HFFc6 (cell line): ENCODE results near the gene CEACAM16. TPM values are rescaled to one million over a fixed set of nuclear protein-coding genes. Genes with fewer than 3 reads are reported as not detected.

Source experiments
- DNase-seq: peaks from one replicate; pipeline ENCODE4 v3.0.0-alpha.2; 2018
- H3K27ac Mint-ChIP-seq: 2 replicates; pipeline ENCODE4 v1.8.0; 2020; ENCODE audit warnings: mild to moderate bottlenecking, mixed read lengths
- H3K27me3 Mint-ChIP-seq: 2 replicates; pipeline ENCODE4 v1.8.0; 2021; ENCODE audit warnings: mild to moderate bottlenecking, moderate library complexity, mixed read lengths; ENCODE audit not compliant: insufficient read depth
- H3K36me3 Mint-ChIP-seq: 2 replicates; pipeline ENCODE4 v1.8.0; 2021; ENCODE audit warnings: low read depth, mixed read lengths
- H3K4me1 Mint-ChIP-seq: 2 replicates; pipeline ENCODE4 v1.8.0; 2020; ENCODE audit warnings: low read depth, mixed read lengths
- H3K4me3 Mint-ChIP-seq: 2 replicates; pipeline ENCODE4 v1.8.0; 2020; ENCODE audit warnings: mild to moderate bottlenecking, moderate library complexity, mixed read lengths
- H3K9me3 Mint-ChIP-seq: 2 replicates; pipeline ENCODE4 v1.8.0; 2020; ENCODE audit warnings: mild to moderate bottlenecking, mixed read lengths
- total RNA-seq, 6 experiments: library from RNA; stranded (reverse); fragmentation: NEBNext Ultra II Directional; extraction: Animal tissue kit (Norgen Biotek cat#: 25700); gene quantifications; 2 replicates in 1 of 6; 3 replicates in 5 of 6; pipeline ENCODE4 v1.2.3, GENCODE V29; 2021
- TF ChIP-seq, protein P1 (sequence below): fragments of 200-600 bp; sonication (generic); IDR thresholded peaks from 2 replicates; pipeline ENCODE4 v1.5.0; 2021; ENCODE audit warnings: antibody characterized with exemption, mild to moderate bottlenecking

CEACAM16 gene
- total RNA-seq, 6 experiments from 2014 or later: not detected

DNA sequence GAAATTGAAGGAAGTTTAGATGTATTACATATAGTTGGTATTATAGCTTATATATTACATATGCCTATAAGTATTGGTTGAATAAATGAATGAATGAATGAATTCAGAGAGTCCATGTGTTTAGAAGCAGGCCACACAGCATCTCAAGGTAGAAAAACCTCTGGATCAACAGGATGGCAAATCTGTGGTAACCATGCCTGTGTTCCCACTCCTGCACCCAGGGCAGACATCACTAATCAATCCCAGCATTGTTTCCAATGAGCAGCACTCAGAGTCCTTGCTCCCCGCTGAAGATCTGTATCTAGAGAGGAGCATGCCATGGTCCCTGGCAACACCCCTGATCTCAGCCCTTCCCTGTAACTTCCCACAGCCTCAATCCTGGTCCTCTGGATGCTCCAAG, 26.7 kb upstream of the CEACAM16 start:
- TF ChIP-seq, protein P1, sequence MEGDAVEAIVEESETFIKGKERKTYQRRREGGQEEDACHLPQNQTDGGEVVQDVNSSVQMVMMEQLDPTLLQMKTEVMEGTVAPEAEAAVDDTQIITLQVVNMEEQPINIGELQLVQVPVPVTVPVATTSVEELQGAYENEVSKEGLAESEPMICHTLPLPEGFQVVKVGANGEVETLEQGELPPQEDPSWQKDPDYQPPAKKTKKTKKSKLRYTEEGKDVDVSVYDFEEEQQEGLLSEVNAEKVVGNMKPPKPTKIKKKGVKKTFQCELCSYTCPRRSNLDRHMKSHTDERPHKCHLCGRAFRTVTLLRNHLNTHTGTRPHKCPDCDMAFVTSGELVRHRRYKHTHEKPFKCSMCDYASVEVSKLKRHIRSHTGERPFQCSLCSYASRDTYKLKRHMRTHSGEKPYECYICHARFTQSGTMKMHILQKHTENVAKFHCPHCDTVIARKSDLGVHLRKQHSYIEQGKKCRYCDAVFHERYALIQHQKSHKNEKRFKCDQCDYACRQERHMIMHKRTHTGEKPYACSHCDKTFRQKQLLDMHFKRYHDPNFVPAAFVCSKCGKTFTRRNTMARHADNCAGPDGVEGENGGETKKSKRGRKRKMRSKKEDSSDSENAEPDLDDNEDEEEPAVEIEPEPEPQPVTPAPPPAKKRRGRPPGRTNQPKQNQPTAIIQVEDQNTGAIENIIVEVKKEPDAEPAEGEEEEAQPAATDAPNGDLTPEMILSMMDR: no peak
- Mint-ChIP-seq H3K36me3 (no peaks in the 10 kb centered on the region; the same call in 1 of the 2 replicates), H3K4me1 (peaks cover 4% of the 10 kb centered on the region), H3K9me3 (no peaks in the 10 kb centered on the region), H3K27ac (no peak overlapping the region), H3K27me3 (peaks cover 10% of the 10 kb centered on the region), H3K4me3 (no peak overlapping the region)
- DNase-seq: no peak

DNA sequence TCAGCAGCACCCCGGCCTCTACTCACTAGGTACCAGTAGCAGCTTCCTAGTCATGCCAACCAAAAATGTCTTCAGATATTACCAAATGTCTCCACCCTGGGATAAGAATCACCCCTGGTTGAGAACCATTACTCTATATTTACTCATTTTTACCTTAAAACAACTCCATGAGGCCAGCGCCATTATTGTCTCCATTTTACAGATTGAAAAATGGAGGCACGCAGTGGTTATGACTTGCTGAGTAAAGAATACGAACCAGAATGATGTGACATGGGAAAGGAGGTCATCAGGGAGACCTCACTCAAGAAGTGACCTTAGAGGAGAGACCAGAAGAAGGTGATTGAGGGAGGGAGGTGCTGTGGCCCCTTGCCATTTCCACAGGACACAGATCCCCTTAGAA, 25.4 kb upstream of the CEACAM16 start:
- H3K36me3 Mint-ChIP-seq: no peaks in the 10 kb centered on the region; the same call in 1 of the 2 replicates

DNA sequence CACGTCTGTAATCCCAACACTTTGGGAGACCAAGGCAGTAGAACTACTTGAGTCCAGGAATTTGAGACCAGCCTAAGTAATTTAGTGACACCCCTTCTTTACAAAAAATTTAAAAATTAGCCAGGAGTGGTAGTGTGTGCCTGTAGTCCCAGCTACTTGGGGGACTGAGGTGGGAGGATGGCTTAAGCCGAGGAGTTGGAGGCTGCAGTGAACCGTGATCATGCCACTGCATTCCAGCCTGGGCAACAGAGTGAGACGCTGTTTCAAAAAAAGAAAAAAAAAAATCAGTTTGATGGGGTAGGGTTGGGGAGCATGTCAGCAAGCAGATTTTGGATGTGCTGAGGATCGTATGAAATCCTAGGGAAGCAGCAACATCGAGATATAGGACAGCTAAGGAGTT, 23.4 kb upstream of the CEACAM16 start:
- H3K27ac Mint-ChIP-seq: no peak overlapping the region
- no peak overlapping the region for H3K4me3 Mint-ChIP-seq
- peaks cover 10% of the 10 kb centered on the region for H3K4me1 Mint-ChIP-seq
- no peaks in the 10 kb centered on the region; the same call in 1 of the 2 replicates for H3K36me3 Mint-ChIP-seq
- DNase-seq: no peak
- H3K27me3 Mint-ChIP-seq: peaks cover 10% of the 10 kb centered on the region
- TF ChIP-seq, protein P1: no peak
- no peaks in the 10 kb centered on the region for H3K9me3 Mint-ChIP-seq

More for the DNA sequence above, 25.4 kb upstream of the CEACAM16 start:
- Mint-ChIP-seq H3K4me1 (peaks cover 10% of the 10 kb centered on the region), H3K27me3 (peaks cover 10% of the 10 kb centered on the region), H3K4me3 (no peak overlapping the region), H3K9me3 (no peaks in the 10 kb centered on the region), H3K27ac (no peak overlapping the region)
- TF ChIP-seq, protein P1: no peak
- no peak for DNase-seq

DNA sequence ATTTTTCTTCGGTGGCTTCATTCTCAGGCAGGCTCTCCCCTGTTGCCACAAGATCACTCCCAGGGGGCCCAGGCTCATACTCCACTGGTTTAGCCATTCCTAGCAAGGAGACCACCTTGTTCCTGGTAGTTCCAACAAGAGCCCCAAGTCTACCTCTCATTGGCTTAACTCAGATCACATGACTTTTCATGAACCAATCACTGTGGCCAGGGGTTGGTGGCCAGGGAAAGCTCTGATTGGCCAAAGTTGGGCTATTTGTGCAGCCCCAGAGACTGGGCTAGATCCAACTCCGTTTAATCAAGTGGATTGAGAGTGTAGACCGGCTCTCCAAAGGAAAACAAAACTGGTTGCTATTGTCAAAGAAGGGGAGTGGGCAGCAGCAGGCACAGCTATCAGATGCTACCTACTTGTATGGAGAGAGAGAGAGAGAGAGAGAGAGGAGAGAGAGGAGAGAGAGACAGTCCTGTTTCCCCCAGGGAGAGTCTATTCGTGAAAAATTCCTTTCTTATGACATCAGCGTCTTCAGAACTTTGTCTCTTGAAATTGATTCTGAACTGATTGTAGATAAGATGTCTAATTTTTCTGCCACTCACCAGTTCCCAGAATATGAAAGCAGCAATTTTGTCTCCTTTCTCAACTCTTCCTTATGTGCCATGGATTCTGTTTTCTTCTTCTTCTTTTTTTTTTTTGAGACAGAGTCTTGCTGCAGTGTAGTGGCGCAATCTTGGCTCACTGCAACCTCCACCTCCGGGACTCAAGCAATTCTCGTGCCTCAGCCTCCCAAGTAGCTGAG, 21.7 kb upstream of the CEACAM16 start:
- no peaks in the 10 kb centered on the region; the same call in 1 of the 2 replicates for H3K36me3 Mint-ChIP-seq
- H3K27ac Mint-ChIP-seq: peak overlapping the region; percentile 54
- no peaks in the 10 kb centered on the region for H3K9me3 Mint-ChIP-seq
- TF ChIP-seq, protein P1: no peak
- H3K4me3 Mint-ChIP-seq: peak overlapping the region; percentile 8; the same call in 1 of the 2 replicates
- peaks cover 10% of the 10 kb centered on the region for H3K27me3 Mint-ChIP-seq
- peaks cover 10% of the 10 kb centered on the region for H3K4me1 Mint-ChIP-seq
- DNase-seq: peak; percentile 65

DNA sequence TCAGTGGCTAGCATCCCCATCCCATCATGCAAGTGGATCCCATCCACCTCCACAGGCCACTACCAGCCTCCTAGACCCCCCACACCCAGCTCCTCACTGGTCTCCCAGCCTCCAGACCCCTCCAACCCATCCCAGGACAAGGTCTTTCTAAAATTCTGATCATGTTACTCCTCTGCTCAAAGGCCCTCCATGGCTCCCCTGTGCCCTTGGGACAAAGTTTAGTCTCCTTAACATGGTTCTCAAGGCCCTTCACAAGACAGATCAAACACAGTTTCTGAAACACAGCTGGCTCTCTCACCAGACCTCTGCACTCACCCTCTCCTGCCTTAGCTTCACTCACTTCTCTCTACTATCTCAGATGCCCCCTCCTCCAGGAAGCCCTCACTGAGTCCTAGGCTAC, 18.4 kb upstream of the CEACAM16 start:
- TF ChIP-seq, protein P1: no peak
- Mint-ChIP-seq H3K27me3 (no peaks in the 10 kb centered on the region; the same call in 1 of the 2 replicates), H3K9me3 (peaks cover 4% of the 10 kb centered on the region; the same call in 1 of the 2 replicates), H3K27ac (no peak overlapping the region), H3K4me1 (peaks cover 27% of the 10 kb centered on the region), H3K4me3 (no peak overlapping the region), H3K36me3 (no peaks in the 10 kb centered on the region)
- no peak for DNase-seq
